Gastroesophageal sphincter (tissue), 4 donors: ENCODE data around the gene SASH3. TPM values are rescaled to one million over a fixed set of nuclear protein-coding genes. Genes with fewer than 3 reads are reported as not detected.

Experiments
- ATAC-seq: fragments of 150-250 bp; one replicate; pipeline ENCODE4 v1.9.1; 2016; ENCODE audit warnings: mild to moderate bottlenecking, moderate library complexity
- H3K27ac ChIP-seq, 4 donors: fragments of 200-600 bp; sonication (generic) in 3 of 4; 1 replicate in 3 of 4; 2 replicates in 1 of 4; pipeline ENCODE4 v1.5.1; 2016 to 2019
- H3K27me3 ChIP-seq: fragments of 200-600 bp; sonication (generic); one replicate; pipeline ENCODE4 v1.5.1; 2019
- H3K36me3 ChIP-seq, 2 donors: fragments of 200-600 bp; sonication (generic); one replicate each; pipeline ENCODE4 v1.5.1; 2019; ENCODE audit warnings: control low read depth in 1 of 2
- H3K4me1 ChIP-seq, 3 donors: fragments of 200-600 bp; sonication (generic); 1 replicate in 2 of 3; 2 replicates in 1 of 3; pipeline ENCODE4 v1.5.1; 2016 to 2019; ENCODE audit warnings: control low read depth in 2 of 3
- H3K4me3 ChIP-seq, 2 donors: fragments of 200-600 bp; sonication (generic); one replicate each; pipeline ENCODE4 v1.5.1; 2019; ENCODE audit warnings: mild to moderate bottlenecking in 1 of 2, moderate library complexity in 1 of 2
- H3K9me3 ChIP-seq, 3 donors: fragments of 200-600 bp; sonication (generic); one replicate each; pipeline ENCODE4 v1.5.1; 2017 to 2019; ENCODE audit warnings: control low read depth in 2 of 3
- EP300 ChIP-seq: sonication (generic); formaldehyde crosslinking; IDR thresholded peaks from one replicate; pipeline ENCODE4 v1.6.1; 2017; ENCODE audit warnings: antibody characterized with exemption, mild to moderate bottlenecking
- POLR2A ChIP-seq, 2 donors: fragments of 450-650 bp; IDR thresholded peaks; one replicate each; pipeline ENCODE4 v1.6.1; 2017; ENCODE audit warnings: antibody characterized with exemption in 2 of 2, mild to moderate bottlenecking in 2 of 2, moderate library complexity in 1 of 2
- POLR2AphosphoS5 ChIP-seq: sonication (generic); formaldehyde crosslinking; IDR thresholded peaks from one replicate; pipeline ENCODE4 v1.6.1; 2017; ENCODE audit warnings: antibody characterized with exemption
- WGBS, 2 donors: methylation state at CpG; one replicate each; pipeline ENCODE4 v1.1.5; 2018; ENCODE audit warnings: low coverage in 1 of 2; 5-methylcytosine and 5-hydroxymethylcytosine counted together
- total RNA-seq, 4 donors: library from RNA; depleted of rRNA; stranded (reverse); fragments of >200 nt; gene quantifications; one replicate each; pipeline ENCODE4 v1.1.0, GENCODE V29; 2016
- TF ChIP-seq, protein P1 (sequence below), 4 experiments: fragments of 200-600 bp in 2 of 4; fragments of 450-650 bp in 2 of 4; sonication (generic) in 1 of 4; IDR thresholded peaks; one replicate each; pipeline ENCODE4 v1.5.1; 2017 to 2019; ENCODE audit warnings: antibody characterized with exemption in 4 of 4, mild to moderate bottlenecking in 2 of 4, moderate library complexity in 2 of 4

The SASH3 gene
- total RNA-seq, 4 donors from 2014 or later = 1.9 to 8.2 (median 5.3) TPM

DNA sequence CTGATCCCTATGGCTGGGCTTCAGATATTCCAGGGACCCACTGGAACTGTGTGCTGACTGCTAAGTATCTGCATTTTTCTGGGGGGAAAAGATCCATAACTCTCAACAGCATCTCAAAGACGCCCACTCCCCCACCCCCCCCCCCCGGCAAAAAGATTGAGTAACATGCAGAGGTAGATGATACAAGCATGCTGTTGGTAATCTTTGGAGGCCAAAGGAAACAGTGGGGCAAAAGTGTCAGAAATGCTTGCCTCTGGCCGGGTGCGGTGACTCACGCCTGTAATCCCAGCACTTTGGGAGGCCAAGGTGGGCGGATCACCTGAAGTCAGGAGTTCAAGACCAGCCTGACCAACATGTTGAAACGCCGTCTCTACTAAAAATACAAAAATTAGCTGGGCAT lies 28.8 kb upstream of the SASH3 start:
- Histone ChIP-seq H3K4me1 (no peaks in the 10 kb centered on the region), H3K36me3 (no peaks in the 10 kb centered on the region), H3K27ac (no peak overlapping the region), H3K4me3 (no peak overlapping the region), H3K27me3 (no peaks in the 10 kb centered on the region), H3K9me3 (no peaks in the 10 kb centered on the region)
- ATAC-seq = no peak
- 100% methylated on average over 2 of the region's 8 CpGs; no CpG with 5 or more reads in 1 of the 2 donors for WGBS, 2 donors
- TF ChIP-seq POLR2AphosphoS5 (no peak), POLR2A (IDR thresholded peaks at IDR 0.05) (no peak)
- TF ChIP-seq, protein P1, sequence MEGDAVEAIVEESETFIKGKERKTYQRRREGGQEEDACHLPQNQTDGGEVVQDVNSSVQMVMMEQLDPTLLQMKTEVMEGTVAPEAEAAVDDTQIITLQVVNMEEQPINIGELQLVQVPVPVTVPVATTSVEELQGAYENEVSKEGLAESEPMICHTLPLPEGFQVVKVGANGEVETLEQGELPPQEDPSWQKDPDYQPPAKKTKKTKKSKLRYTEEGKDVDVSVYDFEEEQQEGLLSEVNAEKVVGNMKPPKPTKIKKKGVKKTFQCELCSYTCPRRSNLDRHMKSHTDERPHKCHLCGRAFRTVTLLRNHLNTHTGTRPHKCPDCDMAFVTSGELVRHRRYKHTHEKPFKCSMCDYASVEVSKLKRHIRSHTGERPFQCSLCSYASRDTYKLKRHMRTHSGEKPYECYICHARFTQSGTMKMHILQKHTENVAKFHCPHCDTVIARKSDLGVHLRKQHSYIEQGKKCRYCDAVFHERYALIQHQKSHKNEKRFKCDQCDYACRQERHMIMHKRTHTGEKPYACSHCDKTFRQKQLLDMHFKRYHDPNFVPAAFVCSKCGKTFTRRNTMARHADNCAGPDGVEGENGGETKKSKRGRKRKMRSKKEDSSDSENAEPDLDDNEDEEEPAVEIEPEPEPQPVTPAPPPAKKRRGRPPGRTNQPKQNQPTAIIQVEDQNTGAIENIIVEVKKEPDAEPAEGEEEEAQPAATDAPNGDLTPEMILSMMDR (IDR thresholded peaks at IDR 0.05) = no peak

DNA sequence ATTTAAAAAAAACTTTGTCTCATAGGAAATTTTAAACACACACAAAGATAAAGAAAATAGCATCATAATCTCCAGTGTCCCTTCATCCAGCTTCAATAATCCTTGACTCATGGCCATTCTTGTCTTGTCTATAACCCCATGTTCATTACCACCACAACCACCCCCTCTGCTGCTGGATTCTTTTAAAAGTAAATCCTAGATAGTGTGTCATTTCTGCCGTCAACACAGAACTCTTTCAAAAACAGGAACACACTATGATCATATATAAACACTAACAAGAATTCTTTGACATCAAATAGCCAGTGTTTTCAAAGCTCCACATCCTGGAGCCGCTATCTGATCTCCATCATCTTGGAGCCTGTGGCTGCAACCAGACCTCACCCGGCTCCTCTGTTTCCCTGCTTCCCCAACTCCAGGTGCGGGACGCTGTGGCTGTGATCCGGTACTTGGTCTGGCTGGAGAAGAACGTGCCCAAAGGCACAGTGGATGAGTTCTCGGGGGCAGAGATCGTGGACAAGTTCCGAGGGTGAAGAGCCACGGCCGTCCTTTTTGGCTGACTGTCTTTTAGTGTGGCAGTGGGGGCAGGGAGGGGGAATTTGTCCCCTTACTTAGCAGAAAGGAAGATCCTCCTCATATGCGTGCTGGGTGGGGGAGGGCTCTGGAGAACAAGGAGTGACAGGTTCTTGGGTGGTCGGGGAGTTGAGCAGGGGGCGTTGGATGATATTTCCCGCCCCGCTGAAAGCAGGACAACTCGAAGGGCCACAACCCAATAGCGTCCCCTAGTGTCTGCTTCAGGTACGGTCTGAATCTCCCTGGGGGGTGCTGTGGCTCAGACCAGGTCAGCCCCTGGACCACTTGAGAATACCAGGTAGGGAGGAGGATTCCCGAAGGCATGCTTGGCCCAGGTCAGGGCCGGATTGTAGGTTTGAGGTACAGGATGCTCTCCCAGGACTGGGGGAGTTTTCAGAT lies 25.4 kb upstream of the SASH3 start:
- H3K4me1 ChIP-seq = no peaks in the 10 kb centered on the region
- H3K27ac ChIP-seq = no peak overlapping the region
- no peaks in the 10 kb centered on the region for H3K36me3 ChIP-seq
- no peak for TF ChIP-seq POLR2AphosphoS5
- no peak overlapping the region for H3K4me3 ChIP-seq
- H3K27me3 ChIP-seq = no peaks in the 10 kb centered on the region
- H3K9me3 ChIP-seq = no peaks in the 10 kb centered on the region
- 50 to 88% methylated on average over 2 to 9 of the region's 22 CpGs for WGBS, 2 donors
- ATAC-seq = no peak

- no peak overlapping the region for H3K4me3 ChIP-seq
- 86% methylated on average over 5 of the region's 18 CpGs; no CpG with 5 or more reads in 1 of the 2 donors for WGBS, 2 donors
Observed at GRCh38 chrX:129755779-129756650, 23.7 kb upstream of the SASH3 start.

DNA sequence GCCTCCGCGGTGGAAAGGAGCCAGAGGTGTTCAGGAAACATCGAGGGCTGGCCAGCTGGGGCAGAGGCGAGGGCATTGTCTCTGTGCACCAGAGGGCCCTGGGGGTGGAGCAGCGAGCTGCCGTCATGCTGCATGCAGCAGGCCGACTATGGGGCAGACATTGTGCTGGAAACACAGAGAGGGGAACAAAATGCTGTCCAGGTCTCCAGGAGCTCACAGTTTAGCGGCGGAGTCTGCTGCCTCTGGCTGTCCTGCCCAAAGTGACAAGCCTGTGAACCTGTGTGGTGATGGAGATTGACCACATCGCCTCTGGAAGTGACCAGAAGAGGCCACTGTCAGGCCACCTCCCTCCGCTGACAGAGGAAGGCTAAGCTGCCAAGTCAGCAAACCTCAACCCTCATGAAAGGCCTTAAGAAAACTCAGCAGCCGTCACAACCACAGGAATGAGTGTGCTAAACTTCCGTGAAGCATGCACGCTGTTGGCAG lies 20.1 kb upstream of the SASH3 start:
- TF ChIP-seq, protein P1 (IDR thresholded peaks at IDR 0.05) = no peak
- TF ChIP-seq POLR2A (IDR thresholded peaks at IDR 0.05) (no peak), EP300 (no peak), POLR2AphosphoS5 (no peak)
- no peaks in the 10 kb centered on the region for H3K9me3 ChIP-seq
- WGBS, 2 donors = 50% methylated on average over 2 of the region's 14 CpGs; no CpG with 5 or more reads in 1 of the 2 donors
- no peak overlapping the region for H3K4me3 ChIP-seq
- no peaks in the 10 kb centered on the region for H3K27me3 ChIP-seq
- H3K27ac ChIP-seq = peak overlapping the region in 1 of 4 donors; percentile 9
- H3K36me3 ChIP-seq = no peaks in the 10 kb centered on the region
- ATAC-seq = peak; percentile 46
- H3K4me1 ChIP-seq = no peaks in the 10 kb centered on the region

More at GRCh38 chrX:129755779-129756650, 23.7 kb upstream of the SASH3 start:
- TF ChIP-seq, protein P1 (IDR thresholded peaks at IDR 0.05) = no peak
- H3K27ac ChIP-seq = no peak overlapping the region
- no peaks in the 10 kb centered on the region for H3K4me1 ChIP-seq
- no peaks in the 10 kb centered on the region for H3K9me3 ChIP-seq
- ATAC-seq = no peak
- no peaks in the 10 kb centered on the region for H3K27me3 ChIP-seq
- no peaks in the 10 kb centered on the region for H3K36me3 ChIP-seq

DNA sequence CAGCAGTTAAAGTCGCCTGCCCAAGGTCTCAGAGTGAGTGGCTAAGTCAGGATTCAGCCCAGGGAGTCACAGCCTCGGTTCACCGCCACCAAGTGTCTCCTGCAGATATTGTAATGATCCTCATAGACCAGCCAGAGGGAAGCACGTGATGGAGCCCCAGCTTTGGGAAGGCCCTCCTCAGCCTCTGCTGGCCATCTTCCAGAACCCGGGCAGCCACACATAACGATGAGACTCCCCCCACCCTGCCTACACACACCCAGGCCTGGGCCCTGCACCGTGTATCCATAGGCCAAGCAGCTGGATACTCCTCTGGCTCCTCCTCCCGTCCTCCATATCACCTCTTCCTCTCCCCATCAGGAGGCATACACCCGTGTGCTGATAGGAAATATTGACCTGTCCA lies 19.6 kb upstream of the SASH3 start:
- TF ChIP-seq EP300 (no peak), POLR2AphosphoS5 (no peak)
- no peaks in the 10 kb centered on the region for H3K4me1 ChIP-seq
- no peaks in the 10 kb centered on the region for H3K36me3 ChIP-seq
- no peak overlapping the region for H3K27ac ChIP-seq
- H3K27me3 ChIP-seq = no peaks in the 10 kb centered on the region
- WGBS, 2 donors = 73 to 100% methylated on average over 1 to 5 of the region's 9 CpGs
- peak; percentile 10 for ATAC-seq
- no peaks in the 10 kb centered on the region for H3K9me3 ChIP-seq
- no peak overlapping the region for H3K4me3 ChIP-seq
